ENCODE measurements around the gene BICRAL. TPM values are rescaled to one million over a fixed set of nuclear protein-coding genes. Genes with fewer than 3 reads are reported as not detected.
"Not testable (repeated sequence)": the region's sequence is repeated elsewhere in the genome, so short reads cannot be mapped to it uniquely, and the experiment has no call there.

BICRAL gene
- total RNA-seq, 1 donor from 2014 or later: 19.2 TPM

- Histone ChIP-seq H3K27me3 (no peaks in the 10 kb centered on the region), H3K4me1 (peaks cover under 1% of the 10 kb centered on the region), H3K36me3 (no peaks in the 10 kb centered on the region), H3K4me3 (no peak overlapping the region), H3K9me3 (no peaks in the 10 kb centered on the region), H3K27ac (no peak overlapping the region)
- intact Hi-C loops (cut with DNase I): no loop called here
- DNase-seq (ENCODE audit: extremely low spot score in 2 of 2): no peak
- TF ChIP-seq, protein P1, sequence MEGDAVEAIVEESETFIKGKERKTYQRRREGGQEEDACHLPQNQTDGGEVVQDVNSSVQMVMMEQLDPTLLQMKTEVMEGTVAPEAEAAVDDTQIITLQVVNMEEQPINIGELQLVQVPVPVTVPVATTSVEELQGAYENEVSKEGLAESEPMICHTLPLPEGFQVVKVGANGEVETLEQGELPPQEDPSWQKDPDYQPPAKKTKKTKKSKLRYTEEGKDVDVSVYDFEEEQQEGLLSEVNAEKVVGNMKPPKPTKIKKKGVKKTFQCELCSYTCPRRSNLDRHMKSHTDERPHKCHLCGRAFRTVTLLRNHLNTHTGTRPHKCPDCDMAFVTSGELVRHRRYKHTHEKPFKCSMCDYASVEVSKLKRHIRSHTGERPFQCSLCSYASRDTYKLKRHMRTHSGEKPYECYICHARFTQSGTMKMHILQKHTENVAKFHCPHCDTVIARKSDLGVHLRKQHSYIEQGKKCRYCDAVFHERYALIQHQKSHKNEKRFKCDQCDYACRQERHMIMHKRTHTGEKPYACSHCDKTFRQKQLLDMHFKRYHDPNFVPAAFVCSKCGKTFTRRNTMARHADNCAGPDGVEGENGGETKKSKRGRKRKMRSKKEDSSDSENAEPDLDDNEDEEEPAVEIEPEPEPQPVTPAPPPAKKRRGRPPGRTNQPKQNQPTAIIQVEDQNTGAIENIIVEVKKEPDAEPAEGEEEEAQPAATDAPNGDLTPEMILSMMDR (IDR thresholded peaks at IDR 0.05): no peak
- TF ChIP-seq POLR2AphosphoS5 (IDR thresholded peaks at IDR 0.05; ENCODE audit: insufficient read depth in 1 of 2, low read depth in 1 of 2): no peak
- TF ChIP-seq POLR2A (IDR thresholded peaks at IDR 0.05): no peak
Observed at GRCh38 chr6:42813906-42814444, 32.1 kb downstream of the BICRAL start.

DNA sequence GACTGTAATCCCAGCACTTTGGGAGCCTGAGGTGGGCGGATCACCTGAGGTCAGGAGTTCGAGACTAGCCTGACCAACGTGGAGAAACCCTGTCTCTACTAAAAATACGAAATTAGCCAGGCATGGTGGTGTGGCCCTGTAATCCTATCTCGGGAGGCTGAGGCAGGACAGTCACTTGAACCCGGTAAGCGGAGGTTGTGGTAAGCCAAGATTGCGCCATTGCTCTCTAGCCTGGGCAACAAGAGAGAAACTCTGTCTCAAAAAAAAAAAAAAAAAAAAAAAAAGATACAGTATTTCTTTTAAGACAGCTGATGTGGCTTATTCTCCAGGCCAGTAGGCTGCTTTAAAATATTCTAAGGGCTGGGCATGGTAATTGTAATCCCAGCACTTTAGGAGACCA, 33.9 kb downstream of the BICRAL start:
- peaks cover 13% of the 10 kb centered on the region for H3K4me1 ChIP-seq
- H3K36me3 ChIP-seq; H3K27me3 ChIP-seq; DNase-seq (ENCODE audit: extremely low spot score in 2 of 2); H3K9me3 ChIP-seq; intact Hi-C loops (cut with DNase I); H3K27ac ChIP-seq; H3K4me3 ChIP-seq: not testable (repeated sequence)

GRCh38 chr6:42817907-42818306, 36.1 kb downstream of the BICRAL start:
- Histone ChIP-seq H3K4me3 (no peak overlapping the region), H3K4me1 (peaks cover 17% of the 10 kb centered on the region), H3K9me3 (no peaks in the 10 kb centered on the region), H3K27me3 (no peaks in the 10 kb centered on the region), H3K27ac (no peak overlapping the region), H3K36me3 (peaks cover 0 to 1% of the 10 kb centered on the region in 2 donors)
- no peak for TF ChIP-seq POLR2AphosphoS5 (IDR thresholded peaks at IDR 0.05; ENCODE audit: insufficient read depth in 1 of 2, low read depth in 1 of 2)
- TF ChIP-seq POLR2A (IDR thresholded peaks at IDR 0.05): no peak
- TF ChIP-seq, protein P1 (IDR thresholded peaks at IDR 0.05): no peak
- intact Hi-C loops (cut with DNase I): no loop called here
- no peak for DNase-seq (ENCODE audit: extremely low spot score in 2 of 2)

- Histone ChIP-seq H3K4me3 (no peak overlapping the region), H3K27ac (no peak overlapping the region), H3K9me3 (no peaks in the 10 kb centered on the region), H3K36me3 (peaks cover 0 to 5% of the 10 kb centered on the region in 2 donors), H3K4me1 (peaks cover 17% of the 10 kb centered on the region), H3K27me3 (no peaks in the 10 kb centered on the region)
- TF ChIP-seq POLR2A (IDR thresholded peaks at IDR 0.05) (no peak), POLR2AphosphoS5 (IDR thresholded peaks at IDR 0.05; ENCODE audit: insufficient read depth in 1 of 2, low read depth in 1 of 2) (no peak)
- TF ChIP-seq, protein P1 (IDR thresholded peaks at IDR 0.05): no peak
- DNase-seq (ENCODE audit: extremely low spot score in 2 of 2): no peak
- intact Hi-C loops (cut with DNase I): no loop called here
Observed at GRCh38 chr6:42818416-42818815, 36.6 kb downstream of the BICRAL start.

- Histone ChIP-seq H3K9me3 (no peaks in the 10 kb centered on the region), H3K36me3 (peaks cover 0 to 10% of the 10 kb centered on the region in 2 donors), H3K27ac (no peak overlapping the region), H3K27me3 (no peaks in the 10 kb centered on the region), H3K4me3 (no peak overlapping the region), H3K4me1 (peaks cover 17% of the 10 kb centered on the region)
- no peak for DNase-seq (ENCODE audit: extremely low spot score in 2 of 2)
- intact Hi-C loops (cut with DNase I): no loop called here
- TF ChIP-seq POLR2A (IDR thresholded peaks at IDR 0.05) (no peak), POLR2AphosphoS5 (IDR thresholded peaks at IDR 0.05; ENCODE audit: insufficient read depth in 1 of 2, low read depth in 1 of 2) (no peak)
- TF ChIP-seq, protein P1 (IDR thresholded peaks at IDR 0.05): no peak
Observed at GRCh38 chr6:42818878-42819277, 37.0 kb downstream of the BICRAL start.

Measured in vagina (tissue), 2 donors.